DMS53 treated with DMSO at 0.1 percent for 48 hours (cell line): ENCODE results near the gene CNTN4.
A peak's percentile ranks its signal among the peaks of the same experiment; 100 is the strongest.
"Not testable (repeated sequence)": the region's sequence is repeated elsewhere in the genome, so short reads cannot be mapped to it uniquely, and the experiment has no call there.

Source experiments
- DNase-seq: peaks from one replicate; lab custom pipeline; 2025; ENCODE audit not compliant: unreplicated experiment; lab: John Stamatoyannopoulos, UW

CNTN4 gene

DNA sequence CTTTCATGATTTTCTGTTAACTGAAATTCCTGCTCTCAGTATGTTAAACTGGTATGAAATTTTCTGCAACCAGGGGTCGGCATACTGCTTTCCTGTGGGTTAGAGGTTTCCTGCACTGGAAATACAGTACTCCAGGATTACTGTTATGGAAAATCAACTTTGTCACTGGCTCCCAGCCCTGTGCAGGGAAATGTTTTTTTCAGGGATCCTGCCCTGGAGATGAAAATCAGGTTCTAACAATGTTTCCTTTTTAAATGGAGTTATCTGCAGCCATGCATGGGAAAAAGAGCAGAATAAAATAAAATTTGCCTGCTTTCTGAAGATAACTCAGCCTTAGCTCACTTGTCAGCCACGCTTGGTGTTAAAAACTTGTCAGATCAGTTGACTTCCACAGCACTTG is 791.1 kb downstream of the CNTN4 start:
- no peak for DNase-seq

GRCh38 chr3:2896308-2896939 is 797.8 kb downstream of the CNTN4 start:
- no peak for DNase-seq

DNA sequence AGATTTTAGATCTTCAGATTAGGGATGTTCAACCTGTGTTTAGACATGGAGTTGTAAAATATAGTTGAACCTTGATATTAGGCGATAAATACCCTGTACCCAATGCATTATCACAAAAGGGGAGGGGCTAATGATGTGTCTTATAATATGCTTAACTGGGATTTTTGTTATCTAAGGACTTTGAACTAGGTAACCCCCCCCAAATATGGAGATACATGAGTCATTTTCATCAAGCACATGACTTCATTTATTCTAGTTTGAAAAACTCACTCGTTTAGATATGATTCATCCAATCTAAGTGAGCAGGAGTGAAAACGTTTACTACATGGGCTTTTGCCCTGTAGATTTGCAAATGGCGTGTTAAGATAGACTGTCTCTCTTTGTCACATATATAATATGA is 799.2 kb downstream of the CNTN4 start:
- DNase-seq = no peak

DNA sequence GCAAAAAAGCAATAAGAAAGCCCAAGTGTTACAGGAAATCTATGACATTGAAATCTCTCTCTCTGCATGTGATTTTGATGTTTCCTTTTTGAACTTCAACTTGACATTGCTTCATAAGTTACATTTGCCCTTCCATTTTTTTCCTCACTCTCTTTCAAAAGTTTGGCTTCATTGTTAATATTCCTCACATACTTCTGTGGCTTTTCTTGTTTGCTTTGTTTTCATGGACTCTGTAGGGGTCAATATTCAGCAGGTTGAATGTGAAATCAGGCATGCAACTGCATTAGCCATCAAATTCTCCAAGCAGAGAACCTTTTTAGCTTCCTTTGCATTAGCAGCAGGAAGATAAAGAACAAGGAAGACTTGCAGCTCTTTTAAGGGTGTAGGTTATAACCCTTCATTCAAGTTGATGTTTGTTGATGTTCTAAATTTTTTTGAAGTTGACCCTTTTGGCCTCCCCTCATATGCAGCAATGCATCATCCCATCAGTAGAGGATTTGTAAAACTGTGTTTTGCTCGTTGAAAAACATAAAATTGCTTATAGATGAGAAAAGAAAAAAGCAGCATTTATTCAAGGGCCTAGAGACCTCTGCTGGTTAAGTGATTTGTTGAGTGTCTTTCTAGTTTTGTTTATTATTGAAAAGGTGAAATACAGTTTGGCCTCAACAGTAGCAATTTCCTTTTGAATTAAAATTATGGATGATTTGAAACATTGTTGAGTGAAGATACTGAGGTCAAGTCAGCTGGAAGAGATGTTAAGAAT is 800.1 kb downstream of the CNTN4 start:
- DNase-seq = no peak

DNA sequence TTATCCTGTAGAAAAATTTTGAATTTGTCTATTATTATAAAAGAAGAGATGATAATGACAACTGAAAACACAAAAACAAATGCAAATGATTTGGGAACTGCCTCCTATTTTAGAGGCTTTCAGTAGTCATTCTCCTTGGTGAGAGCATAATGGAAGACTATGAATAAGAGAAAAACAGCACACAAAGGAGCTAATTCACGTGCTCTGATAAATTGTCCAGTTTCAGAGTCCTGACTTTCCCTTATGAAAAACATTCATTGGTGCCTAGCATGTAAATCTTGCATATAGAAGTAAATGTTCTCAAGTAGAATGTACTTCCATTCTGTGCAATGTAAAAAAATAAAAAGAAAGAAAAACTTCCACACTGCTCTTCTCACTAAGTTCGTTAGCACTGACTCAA is 805.4 kb downstream of the CNTN4 start:
- no peak for DNase-seq

DNA sequence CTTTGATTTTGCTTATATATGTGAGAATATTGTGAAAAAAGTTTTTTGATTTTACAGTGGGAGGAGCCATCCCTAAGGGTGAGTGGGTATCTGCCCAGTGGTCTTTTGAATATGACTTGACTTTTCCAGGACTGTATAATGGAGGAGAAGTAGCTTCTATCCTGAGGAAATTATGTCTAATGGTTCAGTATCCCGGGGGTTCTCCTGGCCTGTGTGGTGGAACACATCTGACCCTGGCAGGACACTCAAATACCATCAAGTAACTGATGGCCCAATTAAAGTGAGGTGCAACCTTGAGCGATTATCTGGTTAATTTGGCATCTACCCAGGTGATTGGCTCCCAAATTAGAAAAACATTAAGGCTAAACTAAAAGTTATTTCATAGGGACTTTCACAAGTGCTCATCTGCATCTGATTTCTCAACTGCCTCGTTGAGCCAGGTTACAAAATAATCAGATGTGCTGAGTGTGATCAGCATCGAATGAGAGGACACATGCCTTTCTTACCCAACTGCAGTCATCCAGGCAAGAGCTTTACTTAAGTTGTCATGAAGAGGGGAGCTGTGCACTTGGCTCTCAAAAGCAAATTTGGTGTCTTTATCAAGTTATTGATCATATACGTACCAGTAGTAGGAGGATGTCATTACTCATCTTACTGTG is 810.2 kb downstream of the CNTN4 start:
- no peak for DNase-seq

DNA sequence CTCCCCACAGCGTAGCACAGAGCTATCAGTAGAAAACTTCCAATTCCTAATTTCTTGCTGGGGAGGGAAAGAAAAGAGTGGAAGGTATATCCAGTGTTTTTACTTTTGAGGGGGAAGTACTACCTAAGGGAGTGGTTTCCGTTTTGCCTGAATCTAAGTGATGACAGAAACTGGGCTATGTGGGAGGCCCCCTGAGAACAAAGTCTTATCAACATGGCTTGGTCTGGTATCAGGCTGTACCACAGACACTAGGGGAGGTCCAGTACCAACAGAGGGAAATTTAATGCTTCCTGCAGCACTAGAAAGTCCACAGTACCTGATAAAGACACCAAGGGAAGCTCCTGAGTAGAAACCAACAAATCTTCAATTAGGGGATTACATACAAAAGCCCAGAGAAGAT is 812.3 kb downstream of the CNTN4 start:
- DNase-seq = no peak

- DNase-seq = no peak
Observed at GRCh38 chr3:2915826-2916225, 817.2 kb downstream of the CNTN4 start.

- DNase-seq = not testable (repeated sequence)
Observed at GRCh38 chr3:2916640-2917039, 818.0 kb downstream of the CNTN4 start.

GRCh38 chr3:2920103-2920502 is 821.4 kb downstream of the CNTN4 start:
- no peak for DNase-seq

DNA sequence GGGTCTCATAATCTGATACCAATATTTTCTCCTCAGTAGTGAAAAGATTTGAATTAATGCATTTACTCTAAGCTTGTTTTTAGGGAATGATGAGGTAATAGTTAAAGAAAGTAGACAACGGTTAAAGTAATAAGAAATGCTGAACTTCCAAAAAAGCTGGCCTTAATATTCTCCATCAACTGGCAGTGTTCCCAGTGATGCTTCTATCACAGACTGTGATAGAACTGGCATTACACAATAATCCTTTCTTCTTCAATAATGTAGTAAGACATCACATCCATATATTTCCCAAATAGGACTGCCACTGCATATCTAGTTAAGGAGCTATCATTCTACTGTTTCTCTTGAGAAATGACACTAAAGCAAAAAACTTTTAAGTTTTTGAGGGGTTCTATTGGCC is 822.8 kb downstream of the CNTN4 start:
- DNase-seq = no peak

DNA sequence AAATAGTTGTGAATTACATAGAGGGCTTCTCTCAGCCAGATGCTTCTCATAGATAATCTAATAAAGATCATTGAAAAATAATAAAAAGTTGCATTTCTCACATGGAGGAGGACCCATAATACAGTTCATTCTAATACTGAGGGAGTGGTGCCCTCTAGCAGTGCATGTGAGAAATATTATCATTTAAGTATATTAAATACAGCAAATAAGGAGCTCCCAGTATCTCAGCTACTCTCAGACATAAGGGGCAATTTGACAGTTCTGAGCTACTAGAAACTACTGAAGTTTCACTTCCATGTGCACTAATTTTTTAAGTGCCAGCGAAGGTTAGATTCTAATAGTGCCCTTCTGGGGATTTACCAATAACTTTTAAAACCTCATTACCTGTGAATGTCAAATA is 823.2 kb downstream of the CNTN4 start:
- peak; percentile 0 for DNase-seq

- no peak for DNase-seq
Observed at GRCh38 chr3:2923390-2923789, 824.7 kb downstream of the CNTN4 start.

- no peak for DNase-seq
Observed at GRCh38 chr3:2927259-2927658, 828.6 kb downstream of the CNTN4 start.

DNA sequence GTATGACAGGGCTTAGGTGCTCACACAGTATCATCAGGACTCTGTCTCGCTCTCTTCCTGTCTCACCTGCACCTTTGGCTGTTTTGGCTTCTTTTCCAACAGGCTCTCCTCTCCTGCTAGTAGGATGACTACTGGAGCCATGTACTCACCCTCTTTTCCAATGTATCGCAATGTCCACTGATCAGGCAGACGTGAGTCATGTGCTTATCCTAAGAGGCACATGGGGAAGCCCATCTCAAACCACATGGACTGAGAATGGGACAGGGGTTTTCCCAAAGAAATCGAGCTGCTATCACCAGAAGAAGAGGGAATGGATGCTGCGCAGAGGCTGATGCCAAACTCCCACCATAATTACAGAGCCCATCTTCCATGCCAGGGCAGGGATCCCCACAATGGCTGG is 830.9 kb downstream of the CNTN4 start:
- DNase-seq = no peak

- DNase-seq = no peak
Observed at GRCh38 chr3:2931265-2931664, 832.6 kb downstream of the CNTN4 start.

GRCh38 chr3:2934541-2934940 is 835.9 kb downstream of the CNTN4 start:
- DNase-seq = no peak

DNA sequence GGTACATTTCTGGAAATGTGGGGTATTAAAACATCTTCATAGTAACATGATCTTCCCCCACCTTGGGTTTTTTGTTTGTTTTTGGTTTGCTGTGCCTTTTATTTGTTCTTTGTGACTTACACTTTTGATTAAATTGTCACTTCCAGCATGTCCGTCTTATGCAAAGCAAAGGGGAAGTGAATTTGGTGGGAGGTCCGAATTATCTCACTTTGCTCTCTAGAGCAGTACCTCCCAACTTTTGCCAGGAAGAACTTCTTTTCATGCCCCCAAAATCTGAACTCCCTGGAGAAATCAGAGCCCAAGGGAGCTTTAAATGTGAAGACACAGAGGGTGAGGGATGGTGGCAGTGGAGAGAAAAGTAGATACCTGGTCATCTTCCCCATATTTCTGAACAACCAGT is 838.4 kb downstream of the CNTN4 start:
- DNase-seq = no peak

DNA sequence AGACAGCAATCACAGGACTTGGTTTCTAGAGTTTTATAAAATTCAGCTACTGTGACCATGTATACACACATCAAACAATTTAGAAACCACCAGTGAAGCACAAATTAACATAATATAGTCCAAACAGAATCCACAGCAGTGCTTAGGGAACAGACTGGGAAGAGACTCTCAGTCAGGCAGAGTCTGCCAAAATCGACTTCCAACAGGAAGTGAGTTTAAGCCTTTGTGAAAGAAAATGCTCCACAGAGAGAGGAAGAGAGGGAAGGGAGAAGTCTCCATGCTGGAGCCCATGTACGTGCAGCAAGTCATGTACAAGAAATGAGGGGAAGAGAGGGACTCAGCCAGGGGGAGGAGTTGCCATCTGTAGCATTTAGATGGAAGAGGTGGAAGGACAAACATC is 838.9 kb downstream of the CNTN4 start:
- DNase-seq = no peak

GRCh38 chr3:2938711-2939110 is 840.0 kb downstream of the CNTN4 start:
- DNase-seq = no peak

GRCh38 chr3:2940062-2940461 is 841.4 kb downstream of the CNTN4 start:
- no peak for DNase-seq

- no peak for DNase-seq
Observed at GRCh38 chr3:2944628-2945027, 846.0 kb downstream of the CNTN4 start.
